Measurements from ENCODE around the gene PKD1L1.

DNA sequence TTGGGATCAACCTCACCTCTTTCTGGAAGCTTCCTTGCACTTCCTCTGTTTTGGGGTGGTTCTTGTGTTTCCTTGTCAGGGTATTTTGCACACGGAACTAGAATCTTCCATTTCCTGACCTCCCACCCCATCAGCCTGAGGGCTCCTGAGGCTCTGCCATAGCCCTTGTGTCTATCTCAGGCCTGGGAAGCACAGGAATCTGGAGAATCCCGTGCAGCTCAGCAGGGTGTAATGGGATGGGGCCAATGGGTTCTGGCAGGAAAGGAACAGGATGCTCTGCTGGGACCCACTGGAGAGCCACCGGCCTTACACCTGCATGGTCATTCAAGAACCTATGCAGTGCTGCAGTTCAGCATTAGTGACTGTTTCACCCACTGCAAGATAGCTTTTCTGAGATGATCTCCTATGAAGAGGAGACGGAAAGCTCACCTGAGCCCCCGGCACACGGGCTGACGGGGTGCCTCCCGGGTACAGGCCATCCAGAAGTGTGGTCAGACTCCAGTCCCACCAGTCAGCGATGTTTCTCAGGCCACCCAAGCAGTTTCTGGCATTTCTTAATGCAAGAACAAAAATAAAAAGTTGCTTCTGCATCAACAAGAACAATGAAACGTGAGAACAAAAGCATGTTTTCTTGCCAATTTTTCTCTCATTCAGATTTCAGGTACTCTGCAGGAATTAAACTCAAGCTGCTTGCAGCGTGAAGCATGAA lies 133.2 kb downstream of the PKD1L1 start:
- TF ChIP-seq, protein P1, sequence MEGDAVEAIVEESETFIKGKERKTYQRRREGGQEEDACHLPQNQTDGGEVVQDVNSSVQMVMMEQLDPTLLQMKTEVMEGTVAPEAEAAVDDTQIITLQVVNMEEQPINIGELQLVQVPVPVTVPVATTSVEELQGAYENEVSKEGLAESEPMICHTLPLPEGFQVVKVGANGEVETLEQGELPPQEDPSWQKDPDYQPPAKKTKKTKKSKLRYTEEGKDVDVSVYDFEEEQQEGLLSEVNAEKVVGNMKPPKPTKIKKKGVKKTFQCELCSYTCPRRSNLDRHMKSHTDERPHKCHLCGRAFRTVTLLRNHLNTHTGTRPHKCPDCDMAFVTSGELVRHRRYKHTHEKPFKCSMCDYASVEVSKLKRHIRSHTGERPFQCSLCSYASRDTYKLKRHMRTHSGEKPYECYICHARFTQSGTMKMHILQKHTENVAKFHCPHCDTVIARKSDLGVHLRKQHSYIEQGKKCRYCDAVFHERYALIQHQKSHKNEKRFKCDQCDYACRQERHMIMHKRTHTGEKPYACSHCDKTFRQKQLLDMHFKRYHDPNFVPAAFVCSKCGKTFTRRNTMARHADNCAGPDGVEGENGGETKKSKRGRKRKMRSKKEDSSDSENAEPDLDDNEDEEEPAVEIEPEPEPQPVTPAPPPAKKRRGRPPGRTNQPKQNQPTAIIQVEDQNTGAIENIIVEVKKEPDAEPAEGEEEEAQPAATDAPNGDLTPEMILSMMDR (IDR thresholded peaks at IDR 0.05), result no peak
- no peak for TF ChIP-seq POLR2A (IDR thresholded peaks at IDR 0.05)

All from heart left ventricle (tissue), 13 donors.